Hippocampal formation (tissue), 2 donors: Measurements from ENCODE around the gene CLCN1.
"Not testable (repeated sequence)": the region's sequence is repeated elsewhere in the genome, so short reads cannot be mapped to it uniquely, and the experiment has no call there.

ENCODE experiments used
- DNase-seq, 2 donors: peaks; one replicate each; lab custom pipeline; 2025; lab: John Stamatoyannopoulos, UW

CLCN1 gene

GRCh38 chr7:143315776-143316175 lies at the start of gene CLCN1:
Gene CLCN1 (plus strand): TSS chr7:143316111. CDS start chr7:143316213, 102 bp downstream.
- no peak for DNase-seq

DNA sequence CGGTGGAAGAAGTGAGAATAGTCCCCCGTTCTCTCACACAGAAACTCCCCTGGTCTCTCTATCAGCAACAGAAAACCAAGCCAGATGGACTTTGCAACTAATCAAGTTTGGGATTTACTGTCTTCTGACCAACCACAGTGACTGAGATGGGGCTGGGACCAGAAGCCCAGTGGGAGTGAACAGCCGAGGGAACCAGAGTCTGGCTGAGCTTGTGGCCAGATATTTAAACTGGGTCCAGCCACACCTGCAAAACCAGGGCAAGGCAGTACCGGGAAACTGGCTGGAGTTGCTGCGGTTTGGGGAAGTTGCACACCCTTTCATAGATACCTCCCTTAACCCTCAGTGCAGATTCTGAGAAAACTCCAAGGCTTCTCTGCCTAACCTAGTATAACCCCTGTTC lies 46.7 kb upstream of the CLCN1 start:
- DNase-seq = no peak

DNA sequence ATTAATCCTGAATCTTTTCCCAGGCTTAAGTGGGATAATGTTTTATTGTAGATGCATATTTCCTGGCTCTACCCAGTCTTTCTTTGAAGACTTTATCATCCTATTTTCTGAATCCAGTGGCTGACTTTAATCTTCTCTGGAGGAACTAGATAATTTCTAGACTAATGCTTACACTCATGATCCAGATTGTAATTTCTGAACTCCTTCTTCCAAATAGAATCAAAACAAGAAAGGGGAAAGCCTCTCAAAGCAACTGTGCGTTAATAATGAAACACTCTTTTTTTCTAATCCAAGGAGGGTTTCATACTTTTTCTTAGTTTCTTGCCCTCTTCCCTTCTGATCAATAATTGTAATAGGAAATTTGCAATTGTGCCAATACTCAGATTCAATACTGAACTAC lies 44.7 kb upstream of the CLCN1 start:
- DNase-seq = no peak

GRCh38 chr7:143272871-143273270 lies 43.0 kb upstream of the CLCN1 start:
- DNase-seq = no peak

- peak; percentile 20 to 89 for DNase-seq
These were observed 36.5 kb upstream of the CLCN1 start for GRCh38 chr7:143279186-143280098.

GRCh38 chr7:143280160-143280559 lies 35.8 kb upstream of the CLCN1 start:
- DNase-seq = no peak

DNA sequence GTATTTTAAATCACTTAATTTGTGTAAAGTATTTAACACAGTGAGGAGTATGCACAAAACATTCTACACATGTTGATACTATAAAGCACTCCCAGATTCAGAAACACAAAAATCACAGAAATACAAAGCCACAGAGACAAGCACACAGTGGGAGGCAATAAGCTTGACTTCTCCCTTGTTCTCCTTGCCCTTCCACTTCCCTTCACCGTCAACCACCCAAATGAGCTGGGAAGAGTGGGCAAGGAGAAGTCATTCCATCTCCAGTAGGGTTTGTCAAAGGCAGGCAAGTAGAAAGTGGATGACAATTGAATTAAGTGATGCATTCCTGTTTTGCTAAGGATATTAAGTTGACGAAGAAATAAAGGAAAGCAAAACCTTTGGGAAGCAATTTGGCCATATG lies 35.3 kb upstream of the CLCN1 start:
- DNase-seq = no peak

GRCh38 chr7:143281529-143281928 lies 34.4 kb upstream of the CLCN1 start:
- no peak for DNase-seq

- no peak for DNase-seq
These were observed 33.8 kb upstream of the CLCN1 start for GRCh38 chr7:143282124-143282523.

- no peak for DNase-seq
These were observed 32.5 kb upstream of the CLCN1 start for GRCh38 chr7:143283381-143283780.

GRCh38 chr7:143284591-143285469 lies 31.1 kb upstream of the CLCN1 start, which contains the start of gene TMEM139:
Gene TMEM139 (plus strand): TSS chr7:143284958. CDS start chr7:143285958, 1,000 bp downstream.
- peak; percentile 21 to 40 for DNase-seq

DNA sequence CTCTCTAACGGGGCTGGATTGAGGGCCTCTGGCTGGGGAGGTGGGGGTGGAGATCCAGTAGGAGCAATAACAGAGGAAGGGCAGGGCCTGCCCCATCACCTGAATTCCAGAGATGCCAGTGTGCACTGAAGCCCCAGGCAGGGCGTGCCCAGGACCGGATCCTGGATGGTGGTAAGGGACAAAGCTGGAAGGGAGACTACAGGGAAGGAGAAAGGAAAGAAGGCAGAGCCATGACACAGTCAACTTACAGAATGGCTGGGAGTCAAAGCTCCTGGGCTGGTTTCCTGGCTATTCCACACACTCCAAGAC lies 30.5 kb upstream of the CLCN1 start:
- DNase-seq = no peak

GRCh38 chr7:143285806-143286521 lies 29.9 kb upstream of the CLCN1 start:
- DNase-seq = peak; percentile 81 to 84

GRCh38 chr7:143286522-143286890 lies 29.4 kb upstream of the CLCN1 start:
- DNase-seq = peak; percentile 38 to 81

DNA sequence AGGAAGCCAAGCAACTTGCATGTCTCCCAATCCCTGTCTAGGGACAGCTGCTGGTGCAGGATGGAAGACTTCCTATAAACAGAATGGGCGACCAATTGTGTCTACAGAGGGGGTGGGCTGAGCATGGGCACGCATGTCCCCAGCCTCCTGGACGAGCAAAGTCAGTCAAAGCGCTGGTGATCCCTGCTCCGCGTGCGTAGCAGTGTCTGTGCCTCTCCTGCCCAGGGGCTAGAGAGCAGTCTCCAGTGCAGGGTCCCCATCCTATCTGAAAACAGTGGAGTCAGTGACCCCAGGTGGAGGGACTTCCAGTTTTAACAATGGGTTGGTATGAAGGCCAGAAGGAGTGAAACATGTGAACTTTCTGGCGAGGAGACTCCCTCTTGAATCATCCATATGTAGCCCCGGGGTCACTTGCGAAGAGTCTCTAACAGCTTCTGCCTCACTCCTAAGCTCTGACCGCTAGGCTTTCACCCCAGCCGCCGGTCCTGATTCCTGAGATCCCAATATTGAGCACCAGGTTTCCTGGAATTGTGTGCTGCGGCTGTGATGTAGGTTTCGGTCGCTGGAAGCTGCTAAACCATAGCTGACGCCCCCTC lies 28.5 kb upstream of the CLCN1 start:
- no peak for DNase-seq

DNA sequence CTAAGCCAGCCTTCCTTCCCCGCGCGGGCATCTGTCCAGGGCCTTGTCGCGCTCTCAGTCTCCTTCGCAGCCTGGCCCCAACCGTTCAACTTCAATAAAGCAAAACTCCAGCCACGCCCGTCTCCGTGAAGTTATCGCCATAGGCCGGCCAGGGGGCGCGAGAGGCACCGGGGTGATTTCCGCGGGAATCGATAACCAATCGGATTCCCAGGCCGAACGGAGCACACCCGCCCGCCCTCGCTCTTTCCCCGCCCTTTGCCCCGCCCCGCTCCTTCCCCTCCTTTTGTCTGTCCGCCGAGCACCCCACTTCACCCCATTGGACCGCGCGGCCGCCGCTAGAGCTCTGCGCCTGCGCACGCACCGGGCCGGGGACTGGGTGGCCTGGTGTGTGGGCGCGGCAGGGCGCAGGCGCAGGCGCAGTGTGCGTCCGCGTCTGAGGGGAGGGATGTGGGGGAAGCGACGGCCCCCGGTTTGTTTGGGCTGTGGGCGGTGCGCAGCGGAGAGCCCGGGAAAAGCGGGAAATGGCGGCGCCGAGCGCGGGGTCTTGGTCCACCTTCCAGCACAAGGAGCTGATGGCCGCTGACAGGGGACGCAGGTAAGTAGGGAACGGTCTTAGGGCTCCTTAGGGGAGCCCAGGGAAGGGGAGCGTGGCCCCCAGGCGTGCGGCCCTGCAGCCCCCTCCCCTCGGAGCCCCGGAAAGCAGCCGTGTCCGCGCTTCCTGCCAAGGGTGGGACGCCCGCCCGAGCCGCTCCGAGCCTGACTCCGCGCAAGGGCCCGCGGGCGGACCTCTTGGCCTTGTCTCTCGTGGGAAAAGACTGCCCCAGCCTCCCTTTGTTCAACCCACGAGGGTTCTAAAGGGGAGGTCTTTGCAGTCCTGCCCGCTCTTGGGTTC lies 27.7 kb upstream of the CLCN1 start, which contains the start of gene CASP2:
TSS of gene CASP2 (plus strand) at position 417 of the 892 bp plus-strand sequence. CDS start at position 522, 105 bp downstream.
- peak; percentile 95 to 97 for DNase-seq

- no peak for DNase-seq
These were observed 27.1 kb upstream of the CLCN1 start for GRCh38 chr7:143288836-143289235.

DNA sequence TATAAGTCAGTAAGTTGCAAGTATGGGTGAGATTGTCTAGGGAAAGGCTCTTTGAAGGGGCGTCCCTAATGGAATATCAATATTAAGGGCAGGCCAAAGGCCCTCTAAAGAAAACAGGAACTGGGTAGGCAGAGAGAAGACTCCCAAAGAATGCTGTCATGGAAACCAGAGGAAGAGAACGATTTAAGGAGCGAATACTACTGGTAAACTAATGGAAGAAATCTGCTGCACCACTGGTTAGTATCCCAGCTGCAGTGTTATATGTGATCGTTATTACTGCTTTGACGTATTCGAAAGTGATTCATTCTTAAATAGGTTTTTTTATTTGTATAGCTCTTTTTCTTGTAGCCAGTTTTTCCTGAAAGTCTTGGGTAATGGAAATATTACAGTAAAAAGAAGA lies 26.5 kb upstream of the CLCN1 start:
- no peak for DNase-seq

GRCh38 chr7:143289888-143290287 lies 26.0 kb upstream of the CLCN1 start:
- not testable (repeated sequence) for DNase-seq

GRCh38 chr7:143290293-143290692 lies 25.6 kb upstream of the CLCN1 start:
- no peak for DNase-seq

- no peak for DNase-seq
These were observed 23.0 kb upstream of the CLCN1 start for GRCh38 chr7:143292876-143293275.
